K562 (cell line): ENCODE data around the gene ENTR1.

ENCODE experiments used
- EP300 ChIP-seq: IDR thresholded peaks from 2 replicates; pipeline ENCODE4 v1.6.1; 2012; ENCODE audit warnings: low read length, improper control_type of control experiment
- GATAD2B ChIP-seq: fragments of 450-650 bp; IDR thresholded peaks from 2 replicates; pipeline ENCODE4 v1.6.1; 2017; ENCODE audit warnings: mild to moderate bottlenecking, borderline replicate concordance
- JUND ChIP-seq, 2 experiments: IDR thresholded peaks; 2 replicates in 1 of 2; 3 replicates in 1 of 2; pipeline ENCODE4 v1.6.1; 2011; ENCODE audit warnings: borderline replicate concordance in 2 of 2, low read depth in 2 of 2, low read length in 2 of 2, improper control_type of control experiment in 1 of 2, missing biosample characterization in 1 of 2, missing genetic modification characterization in 1 of 2, missing genetic modification reagents in 1 of 2
- KLF6 ChIP-seq: fragments of 250-450 bp; sonication (Bioruptor Pico); IDR thresholded peaks from 2 replicates; pipeline ENCODE4 v1.4.0; 2020; ENCODE audit warnings: mild to moderate bottlenecking, moderate library complexity, borderline replicate concordance
- LARP7 ChIP-seq: fragments of 450-650 bp; IDR thresholded peaks from 2 replicates; pipeline ENCODE4 v1.6.1; 2016
- RFX1 ChIP-seq: fragments of 450-650 bp; IDR thresholded peaks from 2 replicates; pipeline ENCODE4 v1.6.1; 2016; ENCODE audit warnings: mild to moderate bottlenecking, moderate library complexity
- SIN3A ChIP-seq, 2 experiments: fragments of 150-350 bp in 1 of 2; IDR thresholded peaks; 2 replicates each; pipeline ENCODE4 v1.6.1; 2011 to 2016; ENCODE audit warnings: borderline replicate concordance in 2 of 2, low read depth in 2 of 2, low read length in 2 of 2, mild to moderate bottlenecking in 2 of 2, moderate library complexity in 2 of 2; ENCODE audit not compliant: control insufficient read depth in 1 of 2
- USF2 ChIP-seq: sonication (generic); formaldehyde crosslinking; IDR thresholded peaks from 2 replicates; pipeline ENCODE4 v1.5.0; 2020; ENCODE audit warnings: missing genetic modification reagents
- ZBTB12 ChIP-seq: fragments of 250-450 bp; sonication (Bioruptor Pico); IDR thresholded peaks from 2 replicates; pipeline ENCODE4 v1.4.0; 2020
- ZBTB49 ChIP-seq: sonication (generic); formaldehyde crosslinking; IDR thresholded peaks from 2 replicates; pipeline ENCODE4 v1.8.0; 2022; ENCODE audit warnings: missing genetic modification reagents, mild to moderate bottlenecking, borderline replicate concordance
- ZNF431 ChIP-seq: sonication (generic); formaldehyde crosslinking; IDR thresholded peaks from 2 replicates; pipeline ENCODE4 v1.8.0; 2022; ENCODE audit warnings: mild to moderate bottlenecking, missing genetic modification reagents
- TF ChIP-seq, protein P1 (sequence below), 3 experiments: fragments of 200-800 bp in 1 of 3; fragments of 250-450 bp in 1 of 3; fragments of 450-650 bp in 1 of 3; sonication (Bioruptor Pico) in 1 of 3; sonication (Bioruptor generic) in 1 of 3; formaldehyde crosslinking in 1 of 3; IDR thresholded peaks; 2 replicates each; pipeline versions ENCODE4 v1.6.1 to v1.8.0; 2016 to 2022; ENCODE audit warnings: mild to moderate bottlenecking in 2 of 3, missing genetic modification characterization in 2 of 3, missing compliant biosample characterization in 1 of 3, moderate library complexity in 1 of 3
- TF ChIP-seq, protein P2 (sequence below): fragments of 450-650 bp; IDR thresholded peaks from 2 replicates; pipeline ENCODE4 v1.6.1; 2016; ENCODE audit warnings: mild to moderate bottlenecking, moderate library complexity

GRCh38 chr9:136426787-136427186 is 16.4 kb upstream of the ENTR1 start:
- TF ChIP-seq RFX1 (no peak), ZBTB49 (CRISPR knock-in tag) (no peak), GATAD2B (no peak), ZNF431 (CRISPR knock-in tag) (no peak), JUND (IDR thresholded peaks at IDR 0.05; ENCODE audit: borderline replicate concordance, low read depth, low read length) (no peak), JUND (tag; IDR thresholded peaks at IDR 0.05; ENCODE audit: borderline replicate concordance, low read depth, low read length) (no peak), KLF6 (CRISPR knock-in tag) (no peak), EP300 (no peak), SIN3A (IDR thresholded peaks at IDR 0.05; ENCODE audit: borderline replicate concordance in 2 of 2, control insufficient read depth in 1 of 2, low read depth in 2 of 2, low read length in 2 of 2) (no peak), USF2 (CRISPR knock-in tag) (no peak), LARP7 (no peak), ZBTB12 (CRISPR knock-in tag) (no peak)
- TF ChIP-seq, protein P1, sequence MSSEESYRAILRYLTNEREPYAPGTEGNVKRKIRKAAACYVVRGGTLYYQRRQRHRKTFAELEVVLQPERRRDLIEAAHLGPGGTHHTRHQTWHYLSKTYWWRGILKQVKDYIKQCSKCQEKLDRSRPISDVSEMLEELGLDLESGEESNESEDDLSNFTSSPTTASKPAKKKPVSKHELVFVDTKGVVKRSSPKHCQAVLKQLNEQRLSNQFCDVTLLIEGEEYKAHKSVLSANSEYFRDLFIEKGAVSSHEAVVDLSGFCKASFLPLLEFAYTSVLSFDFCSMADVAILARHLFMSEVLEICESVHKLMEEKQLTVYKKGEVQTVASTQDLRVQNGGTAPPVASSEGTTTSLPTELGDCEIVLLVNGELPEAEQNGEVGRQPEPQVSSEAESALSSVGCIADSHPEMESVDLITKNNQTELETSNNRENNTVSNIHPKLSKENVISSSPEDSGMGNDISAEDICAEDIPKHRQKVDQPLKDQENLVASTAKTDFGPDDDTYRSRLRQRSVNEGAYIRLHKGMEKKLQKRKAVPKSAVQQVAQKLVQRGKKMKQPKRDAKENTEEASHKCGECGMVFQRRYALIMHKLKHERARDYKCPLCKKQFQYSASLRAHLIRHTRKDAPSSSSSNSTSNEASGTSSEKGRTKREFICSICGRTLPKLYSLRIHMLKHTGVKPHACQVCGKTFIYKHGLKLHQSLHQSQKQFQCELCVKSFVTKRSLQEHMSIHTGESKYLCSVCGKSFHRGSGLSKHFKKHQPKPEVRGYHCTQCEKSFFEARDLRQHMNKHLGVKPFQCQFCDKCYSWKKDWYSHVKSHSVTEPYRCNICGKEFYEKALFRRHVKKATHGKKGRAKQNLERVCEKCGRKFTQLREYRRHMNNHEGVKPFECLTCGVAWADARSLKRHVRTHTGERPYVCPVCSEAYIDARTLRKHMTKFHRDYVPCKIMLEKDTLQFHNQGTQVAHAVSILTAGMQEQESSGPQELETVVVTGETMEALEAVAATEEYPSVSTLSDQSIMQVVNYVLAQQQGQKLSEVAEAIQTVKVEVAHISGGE (CRISPR knock-in tag; IDR thresholded peaks at IDR 0.05): no peak
- TF ChIP-seq, protein P2, sequence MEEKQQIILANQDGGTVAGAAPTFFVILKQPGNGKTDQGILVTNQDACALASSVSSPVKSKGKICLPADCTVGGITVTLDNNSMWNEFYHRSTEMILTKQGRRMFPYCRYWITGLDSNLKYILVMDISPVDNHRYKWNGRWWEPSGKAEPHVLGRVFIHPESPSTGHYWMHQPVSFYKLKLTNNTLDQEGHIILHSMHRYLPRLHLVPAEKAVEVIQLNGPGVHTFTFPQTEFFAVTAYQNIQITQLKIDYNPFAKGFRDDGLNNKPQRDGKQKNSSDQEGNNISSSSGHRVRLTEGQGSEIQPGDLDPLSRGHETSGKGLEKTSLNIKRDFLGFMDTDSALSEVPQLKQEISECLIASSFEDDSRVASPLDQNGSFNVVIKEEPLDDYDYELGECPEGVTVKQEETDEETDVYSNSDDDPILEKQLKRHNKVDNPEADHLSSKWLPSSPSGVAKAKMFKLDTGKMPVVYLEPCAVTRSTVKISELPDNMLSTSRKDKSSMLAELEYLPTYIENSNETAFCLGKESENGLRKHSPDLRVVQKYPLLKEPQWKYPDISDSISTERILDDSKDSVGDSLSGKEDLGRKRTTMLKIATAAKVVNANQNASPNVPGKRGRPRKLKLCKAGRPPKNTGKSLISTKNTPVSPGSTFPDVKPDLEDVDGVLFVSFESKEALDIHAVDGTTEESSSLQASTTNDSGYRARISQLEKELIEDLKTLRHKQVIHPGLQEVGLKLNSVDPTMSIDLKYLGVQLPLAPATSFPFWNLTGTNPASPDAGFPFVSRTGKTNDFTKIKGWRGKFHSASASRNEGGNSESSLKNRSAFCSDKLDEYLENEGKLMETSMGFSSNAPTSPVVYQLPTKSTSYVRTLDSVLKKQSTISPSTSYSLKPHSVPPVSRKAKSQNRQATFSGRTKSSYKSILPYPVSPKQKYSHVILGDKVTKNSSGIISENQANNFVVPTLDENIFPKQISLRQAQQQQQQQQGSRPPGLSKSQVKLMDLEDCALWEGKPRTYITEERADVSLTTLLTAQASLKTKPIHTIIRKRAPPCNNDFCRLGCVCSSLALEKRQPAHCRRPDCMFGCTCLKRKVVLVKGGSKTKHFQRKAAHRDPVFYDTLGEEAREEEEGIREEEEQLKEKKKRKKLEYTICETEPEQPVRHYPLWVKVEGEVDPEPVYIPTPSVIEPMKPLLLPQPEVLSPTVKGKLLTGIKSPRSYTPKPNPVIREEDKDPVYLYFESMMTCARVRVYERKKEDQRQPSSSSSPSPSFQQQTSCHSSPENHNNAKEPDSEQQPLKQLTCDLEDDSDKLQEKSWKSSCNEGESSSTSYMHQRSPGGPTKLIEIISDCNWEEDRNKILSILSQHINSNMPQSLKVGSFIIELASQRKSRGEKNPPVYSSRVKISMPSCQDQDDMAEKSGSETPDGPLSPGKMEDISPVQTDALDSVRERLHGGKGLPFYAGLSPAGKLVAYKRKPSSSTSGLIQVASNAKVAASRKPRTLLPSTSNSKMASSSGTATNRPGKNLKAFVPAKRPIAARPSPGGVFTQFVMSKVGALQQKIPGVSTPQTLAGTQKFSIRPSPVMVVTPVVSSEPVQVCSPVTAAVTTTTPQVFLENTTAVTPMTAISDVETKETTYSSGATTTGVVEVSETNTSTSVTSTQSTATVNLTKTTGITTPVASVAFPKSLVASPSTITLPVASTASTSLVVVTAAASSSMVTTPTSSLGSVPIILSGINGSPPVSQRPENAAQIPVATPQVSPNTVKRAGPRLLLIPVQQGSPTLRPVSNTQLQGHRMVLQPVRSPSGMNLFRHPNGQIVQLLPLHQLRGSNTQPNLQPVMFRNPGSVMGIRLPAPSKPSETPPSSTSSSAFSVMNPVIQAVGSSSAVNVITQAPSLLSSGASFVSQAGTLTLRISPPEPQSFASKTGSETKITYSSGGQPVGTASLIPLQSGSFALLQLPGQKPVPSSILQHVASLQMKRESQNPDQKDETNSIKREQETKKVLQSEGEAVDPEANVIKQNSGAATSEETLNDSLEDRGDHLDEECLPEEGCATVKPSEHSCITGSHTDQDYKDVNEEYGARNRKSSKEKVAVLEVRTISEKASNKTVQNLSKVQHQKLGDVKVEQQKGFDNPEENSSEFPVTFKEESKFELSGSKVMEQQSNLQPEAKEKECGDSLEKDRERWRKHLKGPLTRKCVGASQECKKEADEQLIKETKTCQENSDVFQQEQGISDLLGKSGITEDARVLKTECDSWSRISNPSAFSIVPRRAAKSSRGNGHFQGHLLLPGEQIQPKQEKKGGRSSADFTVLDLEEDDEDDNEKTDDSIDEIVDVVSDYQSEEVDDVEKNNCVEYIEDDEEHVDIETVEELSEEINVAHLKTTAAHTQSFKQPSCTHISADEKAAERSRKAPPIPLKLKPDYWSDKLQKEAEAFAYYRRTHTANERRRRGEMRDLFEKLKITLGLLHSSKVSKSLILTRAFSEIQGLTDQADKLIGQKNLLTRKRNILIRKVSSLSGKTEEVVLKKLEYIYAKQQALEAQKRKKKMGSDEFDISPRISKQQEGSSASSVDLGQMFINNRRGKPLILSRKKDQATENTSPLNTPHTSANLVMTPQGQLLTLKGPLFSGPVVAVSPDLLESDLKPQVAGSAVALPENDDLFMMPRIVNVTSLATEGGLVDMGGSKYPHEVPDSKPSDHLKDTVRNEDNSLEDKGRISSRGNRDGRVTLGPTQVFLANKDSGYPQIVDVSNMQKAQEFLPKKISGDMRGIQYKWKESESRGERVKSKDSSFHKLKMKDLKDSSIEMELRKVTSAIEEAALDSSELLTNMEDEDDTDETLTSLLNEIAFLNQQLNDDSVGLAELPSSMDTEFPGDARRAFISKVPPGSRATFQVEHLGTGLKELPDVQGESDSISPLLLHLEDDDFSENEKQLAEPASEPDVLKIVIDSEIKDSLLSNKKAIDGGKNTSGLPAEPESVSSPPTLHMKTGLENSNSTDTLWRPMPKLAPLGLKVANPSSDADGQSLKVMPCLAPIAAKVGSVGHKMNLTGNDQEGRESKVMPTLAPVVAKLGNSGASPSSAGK: no peak
